Peyer's patch (tissue), 4 donors: ENCODE measurements around the gene MTHFSD.

Experiments
- POLR2A ChIP-seq, 2 donors: fragments of 450-650 bp; IDR thresholded peaks; one replicate each; pipeline ENCODE4 v1.5.1; 2017; ENCODE audit warnings: antibody characterized with exemption in 2 of 2, mild to moderate bottlenecking in 2 of 2, moderate library complexity in 2 of 2
- TF ChIP-seq, protein P1 (sequence below), 6 experiments: fragments of 450-650 bp in 4 of 6; fragments of 200-600 bp in 2 of 6; sonication (generic) in 1 of 6; IDR thresholded peaks; one replicate each; pipeline ENCODE4 v1.5.1; 2017 to 2019; ENCODE audit warnings: antibody characterized with exemption in 6 of 6, mild to moderate bottlenecking in 3 of 6, moderate library complexity in 1 of 6

GRCh38 chr16:86508028-86508946 is 46.7 kb downstream of the MTHFSD start:
- TF ChIP-seq, protein P1, sequence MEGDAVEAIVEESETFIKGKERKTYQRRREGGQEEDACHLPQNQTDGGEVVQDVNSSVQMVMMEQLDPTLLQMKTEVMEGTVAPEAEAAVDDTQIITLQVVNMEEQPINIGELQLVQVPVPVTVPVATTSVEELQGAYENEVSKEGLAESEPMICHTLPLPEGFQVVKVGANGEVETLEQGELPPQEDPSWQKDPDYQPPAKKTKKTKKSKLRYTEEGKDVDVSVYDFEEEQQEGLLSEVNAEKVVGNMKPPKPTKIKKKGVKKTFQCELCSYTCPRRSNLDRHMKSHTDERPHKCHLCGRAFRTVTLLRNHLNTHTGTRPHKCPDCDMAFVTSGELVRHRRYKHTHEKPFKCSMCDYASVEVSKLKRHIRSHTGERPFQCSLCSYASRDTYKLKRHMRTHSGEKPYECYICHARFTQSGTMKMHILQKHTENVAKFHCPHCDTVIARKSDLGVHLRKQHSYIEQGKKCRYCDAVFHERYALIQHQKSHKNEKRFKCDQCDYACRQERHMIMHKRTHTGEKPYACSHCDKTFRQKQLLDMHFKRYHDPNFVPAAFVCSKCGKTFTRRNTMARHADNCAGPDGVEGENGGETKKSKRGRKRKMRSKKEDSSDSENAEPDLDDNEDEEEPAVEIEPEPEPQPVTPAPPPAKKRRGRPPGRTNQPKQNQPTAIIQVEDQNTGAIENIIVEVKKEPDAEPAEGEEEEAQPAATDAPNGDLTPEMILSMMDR (IDR thresholded peaks at IDR 0.05) = no peak
- no peak for TF ChIP-seq POLR2A (IDR thresholded peaks at IDR 0.05)
